Uterus (tissue), 4 donors: ENCODE results near the gene KRT73. TPM values are rescaled to one million over a fixed set of nuclear protein-coding genes. Genes with fewer than 3 reads are reported as not detected.

Source experiments
- DNase-seq, 2 donors: peaks; one replicate each; pipeline ENCODE4 v3.0.0-alpha.2; 2019 to 2020
- H3K27ac ChIP-seq, 2 donors: fragments of 200-600 bp; sonication (generic); 1 replicate in 1 of 2; 2 replicates in 1 of 2; pipeline ENCODE4 v1.5.1; 2016 to 2018
- H3K27me3 ChIP-seq, 2 donors: fragments of 200-600 bp; sonication (generic); one replicate each; pipeline ENCODE4 v1.5.1; 2018 to 2019; ENCODE audit warnings: control low read depth in 1 of 2
- H3K36me3 ChIP-seq, 2 donors: fragments of 200-600 bp; sonication (generic); one replicate each; pipeline ENCODE4 v1.5.1; 2019; ENCODE audit warnings: control low read depth in 1 of 2
- H3K4me1 ChIP-seq, 2 donors: fragments of 200-600 bp; sonication (generic); one replicate each; pipeline ENCODE4 v1.5.1; 2018 to 2019; ENCODE audit warnings: control low read depth in 1 of 2
- H3K4me3 ChIP-seq, 2 donors: fragments of 200-600 bp; sonication (generic); 1 replicate in 1 of 2; 2 replicates in 1 of 2; pipeline ENCODE4 v1.5.1; 2018 to 2019; ENCODE audit warnings: mild to moderate bottlenecking in 1 of 2
- H3K9me3 ChIP-seq, 2 donors: fragments of 200-600 bp; sonication (generic); one replicate each; pipeline ENCODE4 v1.5.1; 2019; ENCODE audit warnings: control low read depth in 1 of 2
- CTCF ChIP-seq, 4 experiments: fragments of 200-600 bp in 2 of 4; fragments of 450-650 bp in 2 of 4; sonication (generic) in 2 of 4; IDR thresholded peaks; one replicate each; pipeline ENCODE4 v1.5.1; 2016 to 2019; ENCODE audit warnings: antibody characterized with exemption in 4 of 4, mild to moderate bottlenecking in 2 of 4, moderate library complexity in 1 of 4
- POLR2A ChIP-seq, 2 donors: fragments of 450-650 bp; IDR thresholded peaks; one replicate each; pipeline ENCODE4 v1.6.1; 2016; ENCODE audit warnings: antibody characterized with exemption in 2 of 2, mild to moderate bottlenecking in 1 of 2, moderate library complexity in 1 of 2
- intact Hi-C: fragments of 100-400 bp; cut with DNase I; formaldehyde crosslinking; loops from one replicate; pipeline ENCODE4 v1.15.1; 2023; ENCODE audit warnings: low total_unique reads
- total RNA-seq, 4 donors: library from RNA; depleted of rRNA in 3 of 4; stranded (reverse); fragments of >200 nt in 3 of 4; gene quantifications; one replicate each; pipeline versions ENCODE4 v1.1.0 to v1.2.4, GENCODE V29; 2014 to 2023
- donor health status: DM: yes; HTN: yes; CAD: no.

KRT73 gene
- not detected for total RNA-seq

DNA sequence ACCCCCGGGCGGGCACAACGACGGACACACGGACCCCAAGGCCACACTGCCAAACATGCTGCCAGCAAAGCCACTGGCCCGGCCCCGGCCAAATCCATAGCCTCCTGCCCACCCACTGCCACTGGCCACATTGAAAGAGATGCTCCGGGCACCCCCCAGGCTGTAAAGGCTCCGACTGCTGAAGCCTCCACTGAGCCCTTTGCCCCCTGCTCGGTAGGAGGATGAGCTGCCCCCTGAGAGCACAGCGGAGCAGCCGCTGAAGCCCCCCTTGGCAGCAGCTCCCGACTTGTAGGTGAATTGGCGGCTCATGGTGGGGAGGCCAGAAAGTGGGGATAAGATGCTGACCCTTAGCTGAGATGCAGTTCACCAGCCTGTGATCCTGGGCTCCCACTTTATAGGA lies at the start of gene KRT73:
Gene KRT73 (minus strand): TSS at position 344 of the 400 bp plus-strand sequence. CDS start 35 bp downstream, at position 309.
- Histone ChIP-seq H3K27ac (no peak within 1 kb of the TSS), H3K4me3 (no peak within 1 kb of the TSS), H3K36me3 (no peaks in the 10 kb centered on the region), H3K4me1 (no peaks in the 10 kb centered on the region), H3K27me3 (no peaks in the 10 kb centered on the region), H3K9me3 (no peaks in the 10 kb centered on the region)
- intact Hi-C loops, result no loop called here
- no peak for TF ChIP-seq POLR2A (IDR thresholded peaks at IDR 0.05)
- TF ChIP-seq CTCF (IDR thresholded peaks at IDR 0.05), result no peak
- DNase-seq, result no peak

GRCh38 chr12:52667931-52668330 lies 49.6 kb upstream of the KRT73 start:
- H3K27me3 ChIP-seq, result no peaks in the 10 kb centered on the region
- no peak overlapping the region for H3K27ac ChIP-seq
- H3K9me3 ChIP-seq, result no peaks in the 10 kb centered on the region
- no peaks in the 10 kb centered on the region for H3K4me1 ChIP-seq
- no peak for DNase-seq
- TF ChIP-seq CTCF (IDR thresholded peaks at IDR 0.05), result no peak
- TF ChIP-seq POLR2A (IDR thresholded peaks at IDR 0.05), result no peak
- intact Hi-C loops, result no loop called here
- no peak overlapping the region for H3K4me3 ChIP-seq
- no peaks in the 10 kb centered on the region for H3K36me3 ChIP-seq

DNA sequence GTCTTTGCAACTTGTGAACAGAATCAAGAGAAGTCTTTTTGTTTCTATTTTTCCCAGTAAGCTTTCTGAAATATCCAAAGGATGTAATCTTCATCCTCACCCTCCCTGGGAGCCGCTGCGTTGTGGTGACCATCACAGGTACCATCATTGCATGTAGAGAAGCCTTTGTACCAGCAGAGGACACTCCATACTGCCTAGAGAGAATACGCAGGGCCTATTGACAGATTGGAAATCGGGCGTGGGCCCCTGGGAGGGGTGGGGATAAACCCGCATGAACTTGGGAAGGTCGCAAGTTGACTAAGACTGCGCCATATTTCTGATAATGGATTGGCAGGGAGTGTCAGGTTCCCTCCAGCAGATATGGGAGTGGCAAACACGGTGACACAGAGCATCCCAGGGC lies 49.1 kb upstream of the KRT73 start:
- Histone ChIP-seq H3K9me3 (no peaks in the 10 kb centered on the region), H3K4me1 (no peaks in the 10 kb centered on the region), H3K4me3 (no peak overlapping the region), H3K27ac (no peak overlapping the region), H3K27me3 (no peaks in the 10 kb centered on the region), H3K36me3 (no peaks in the 10 kb centered on the region)
- TF ChIP-seq POLR2A (IDR thresholded peaks at IDR 0.05) (no peak), CTCF (IDR thresholded peaks at IDR 0.05) (no peak)
- intact Hi-C loops, result no loop called here
- no peak for DNase-seq

DNA sequence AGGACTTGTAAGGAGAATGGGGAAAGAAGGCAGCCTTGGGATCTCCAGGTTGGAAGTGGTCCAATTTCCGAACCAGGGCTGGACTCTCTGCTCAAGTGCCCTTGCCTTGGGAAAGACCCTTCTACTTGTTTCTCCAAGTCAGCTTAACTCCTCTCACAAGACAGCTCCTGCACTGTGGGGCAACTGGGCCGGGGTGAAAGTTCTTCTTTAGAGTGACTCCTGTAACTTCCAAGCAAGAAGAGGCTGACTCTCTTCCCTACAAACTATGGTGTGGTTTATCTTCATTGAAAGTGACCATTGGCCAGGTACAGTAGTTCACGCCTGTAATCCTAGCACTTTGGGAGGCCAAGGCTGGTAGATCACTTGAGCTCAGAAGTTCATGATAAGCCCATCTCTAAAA lies 48.1 kb upstream of the KRT73 start:
- Histone ChIP-seq H3K27ac (no peak overlapping the region), H3K9me3 (no peaks in the 10 kb centered on the region), H3K4me1 (no peaks in the 10 kb centered on the region), H3K4me3 (no peak overlapping the region), H3K27me3 (no peaks in the 10 kb centered on the region), H3K36me3 (no peaks in the 10 kb centered on the region)
- no peak for DNase-seq
- intact Hi-C loops, result no loop called here
- no peak for TF ChIP-seq CTCF (IDR thresholded peaks at IDR 0.05)
- TF ChIP-seq POLR2A (IDR thresholded peaks at IDR 0.05), result no peak

- DNase-seq, result no peak
- TF ChIP-seq POLR2A (IDR thresholded peaks at IDR 0.05), result no peak
- no peak for TF ChIP-seq CTCF (IDR thresholded peaks at IDR 0.05)
- intact Hi-C loops, result no loop called here
- no peaks in the 10 kb centered on the region for H3K27me3 ChIP-seq
- no peaks in the 10 kb centered on the region for H3K9me3 ChIP-seq
- no peaks in the 10 kb centered on the region for H3K36me3 ChIP-seq
- no peak overlapping the region for H3K4me3 ChIP-seq
- no peaks in the 10 kb centered on the region for H3K4me1 ChIP-seq
- no peak overlapping the region for H3K27ac ChIP-seq
Observed at GRCh38 chr12:52663420-52663819, 45.1 kb upstream of the KRT73 start.
